Measurements from ENCODE around the gene MEF2C. TPM values are rescaled to one million over a fixed set of nuclear protein-coding genes. Genes with fewer than 3 reads are reported as not detected.
A peak's percentile ranks its signal among the peaks of the same experiment; 100 is the strongest.

The MEF2C gene
- total and polyA plus RNA-seq, 2 donors = 8.0 to 12.8 TPM

- Histone ChIP-seq H3K4me1 (ENCODE audit: control insufficient read depth in 2 of 2, insufficient read depth in 2 of 2, low read length in 2 of 2) (peaks cover 0 to 5% of the 10 kb centered on the region in 2 donors), H3K4me3 (ENCODE audit: low read length in 2 of 2) (no peak overlapping the region), H3K9me3 (ENCODE audit: control insufficient read depth in 2 of 2, insufficient read depth in 1 of 2, low read length in 1 of 2) (no peaks in the 10 kb centered on the region), H3K36me3 (ENCODE audit: control insufficient read depth in 2 of 2, insufficient read depth in 2 of 2, low read length in 1 of 2) (no peaks in the 10 kb centered on the region), H3K27me3 (ENCODE audit: control insufficient read depth in 2 of 2, insufficient read depth in 1 of 2, low read length in 1 of 2) (no peaks in the 10 kb centered on the region), H3K27ac (ENCODE audit: low read depth in 1 of 2, low read length in 1 of 2) (peak overlapping the region in 1 of 2 donors; percentile 11)
- DNase-seq (ENCODE audit: low read depth in 6 of 9, low spot score in 9 of 9) = peak in 1 of 9 donors; percentile 30
- 37% methylated on average over 5 of the region's 5 CpGs for WGBS
Observed at GRCh38 chr5:88875341-88876234, 7.4 kb downstream of the MEF2C start.

- no peaks in the 10 kb centered on the region for H3K27me3 ChIP-seq (ENCODE audit: control insufficient read depth in 2 of 2, insufficient read depth in 1 of 2, low read length in 1 of 2)
- no peak overlapping the region for H3K4me3 ChIP-seq (ENCODE audit: low read length in 2 of 2)
- no peak overlapping the region for H3K27ac ChIP-seq (ENCODE audit: low read depth in 1 of 2, low read length in 1 of 2)
- 97% methylated on average over 6 of the region's 6 CpGs for WGBS
- H3K36me3 ChIP-seq (ENCODE audit: control insufficient read depth in 2 of 2, insufficient read depth in 2 of 2, low read length in 1 of 2) = no peaks in the 10 kb centered on the region
- H3K9me3 ChIP-seq (ENCODE audit: control insufficient read depth in 2 of 2, insufficient read depth in 1 of 2, low read length in 1 of 2) = no peaks in the 10 kb centered on the region
- DNase-seq (ENCODE audit: low read depth in 6 of 9, low spot score in 9 of 9) = no peak
- peaks cover 0 to 5% of the 10 kb centered on the region in 2 donors for H3K4me1 ChIP-seq (ENCODE audit: control insufficient read depth in 2 of 2, insufficient read depth in 2 of 2, low read length in 2 of 2)
Observed at GRCh38 chr5:88873447-88873846, 9.5 kb downstream of the MEF2C start.

GRCh38 chr5:88872971-88873370, 10.0 kb downstream of the MEF2C start:
- no peaks in the 10 kb centered on the region for H3K27me3 ChIP-seq (ENCODE audit: control insufficient read depth in 2 of 2, insufficient read depth in 1 of 2, low read length in 1 of 2)
- no peak for DNase-seq (ENCODE audit: low read depth in 6 of 9, low spot score in 9 of 9)
- H3K4me1 ChIP-seq (ENCODE audit: control insufficient read depth in 2 of 2, insufficient read depth in 2 of 2, low read length in 2 of 2) = peaks cover 0 to 5% of the 10 kb centered on the region in 2 donors
- no peaks in the 10 kb centered on the region for H3K36me3 ChIP-seq (ENCODE audit: control insufficient read depth in 2 of 2, insufficient read depth in 2 of 2, low read length in 1 of 2)
- H3K27ac ChIP-seq (ENCODE audit: low read depth in 1 of 2, low read length in 1 of 2) = no peak overlapping the region
- 80% methylated on average over 6 of the region's 6 CpGs for WGBS
- H3K4me3 ChIP-seq (ENCODE audit: low read length in 2 of 2) = no peak overlapping the region
- no peaks in the 10 kb centered on the region for H3K9me3 ChIP-seq (ENCODE audit: control insufficient read depth in 2 of 2, insufficient read depth in 1 of 2, low read length in 1 of 2)

- peaks cover 0 to under 1% of the 10 kb centered on the region in 2 donors for H3K4me1 ChIP-seq (ENCODE audit: control insufficient read depth in 2 of 2, insufficient read depth in 2 of 2, low read length in 2 of 2)
- no peak for DNase-seq (ENCODE audit: low read depth in 6 of 9, low spot score in 9 of 9)
- WGBS = 97% methylated on average over 2 of the region's 2 CpGs
Observed at GRCh38 chr5:88870285-88870684, 12.7 kb downstream of the MEF2C start.

GRCh38 chr5:88868468-88869068, 14.4 kb downstream of the MEF2C start:
- 96% methylated on average over 7 of the region's 7 CpGs for WGBS
- no peak for DNase-seq (ENCODE audit: low read depth in 6 of 9, low spot score in 9 of 9)
- Histone ChIP-seq H3K36me3 (ENCODE audit: control insufficient read depth in 2 of 2, insufficient read depth in 2 of 2, low read length in 1 of 2) (no peaks in the 10 kb centered on the region), H3K4me1 (ENCODE audit: control insufficient read depth in 2 of 2, insufficient read depth in 2 of 2, low read length in 2 of 2) (no peaks in the 10 kb centered on the region), H3K9me3 (ENCODE audit: control insufficient read depth in 2 of 2, insufficient read depth in 1 of 2, low read length in 1 of 2) (no peaks in the 10 kb centered on the region), H3K27me3 (ENCODE audit: control insufficient read depth in 2 of 2, insufficient read depth in 1 of 2, low read length in 1 of 2) (no peaks in the 10 kb centered on the region), H3K27ac (ENCODE audit: low read depth in 1 of 2, low read length in 1 of 2) (no peak overlapping the region), H3K4me3 (ENCODE audit: low read length in 2 of 2) (no peak overlapping the region)

More at GRCh38 chr5:88870285-88870684, 12.7 kb downstream of the MEF2C start:
- Histone ChIP-seq H3K27ac (ENCODE audit: low read depth in 1 of 2, low read length in 1 of 2) (no peak overlapping the region), H3K9me3 (ENCODE audit: control insufficient read depth in 2 of 2, insufficient read depth in 1 of 2, low read length in 1 of 2) (no peaks in the 10 kb centered on the region), H3K27me3 (ENCODE audit: control insufficient read depth in 2 of 2, insufficient read depth in 1 of 2, low read length in 1 of 2) (no peaks in the 10 kb centered on the region), H3K4me3 (ENCODE audit: low read length in 2 of 2) (no peak overlapping the region), H3K36me3 (ENCODE audit: control insufficient read depth in 2 of 2, insufficient read depth in 2 of 2, low read length in 1 of 2) (no peaks in the 10 kb centered on the region)

GRCh38 chr5:88867638-88868037, 15.3 kb downstream of the MEF2C start:
- no peaks in the 10 kb centered on the region for H3K9me3 ChIP-seq (ENCODE audit: control insufficient read depth in 2 of 2, insufficient read depth in 1 of 2, low read length in 1 of 2)
- H3K4me1 ChIP-seq (ENCODE audit: control insufficient read depth in 2 of 2, insufficient read depth in 2 of 2, low read length in 2 of 2) = no peaks in the 10 kb centered on the region
- no peaks in the 10 kb centered on the region for H3K27me3 ChIP-seq (ENCODE audit: control insufficient read depth in 2 of 2, insufficient read depth in 1 of 2, low read length in 1 of 2)
- WGBS = 97% methylated on average over 6 of the region's 6 CpGs
- DNase-seq (ENCODE audit: low read depth in 6 of 9, low spot score in 9 of 9) = no peak
- no peaks in the 10 kb centered on the region for H3K36me3 ChIP-seq (ENCODE audit: control insufficient read depth in 2 of 2, insufficient read depth in 2 of 2, low read length in 1 of 2)
- H3K4me3 ChIP-seq (ENCODE audit: low read length in 2 of 2) = no peak overlapping the region
- H3K27ac ChIP-seq (ENCODE audit: low read depth in 1 of 2, low read length in 1 of 2) = no peak overlapping the region

GRCh38 chr5:88863523-88863922, 19.5 kb downstream of the MEF2C start:
- no peak overlapping the region for H3K4me3 ChIP-seq (ENCODE audit: low read length in 2 of 2)
- no peaks in the 10 kb centered on the region for H3K9me3 ChIP-seq (ENCODE audit: control insufficient read depth in 2 of 2, insufficient read depth in 1 of 2, low read length in 1 of 2)

GRCh38 chr5:88862547-88863175, 20.3 kb downstream of the MEF2C start:
- no peak overlapping the region for H3K4me3 ChIP-seq (ENCODE audit: low read length in 2 of 2)
- H3K9me3 ChIP-seq (ENCODE audit: control insufficient read depth in 2 of 2, insufficient read depth in 1 of 2, low read length in 1 of 2) = no peaks in the 10 kb centered on the region
- H3K27ac ChIP-seq (ENCODE audit: low read depth in 1 of 2, low read length in 1 of 2) = no peak overlapping the region
- H3K36me3 ChIP-seq (ENCODE audit: control insufficient read depth in 2 of 2, insufficient read depth in 2 of 2, low read length in 1 of 2) = no peaks in the 10 kb centered on the region
- H3K27me3 ChIP-seq (ENCODE audit: control insufficient read depth in 2 of 2, insufficient read depth in 1 of 2, low read length in 1 of 2) = no peaks in the 10 kb centered on the region
- no peak for DNase-seq (ENCODE audit: low read depth in 6 of 9, low spot score in 9 of 9)
- 96% methylated on average over 5 of the region's 5 CpGs for WGBS
- H3K4me1 ChIP-seq (ENCODE audit: control insufficient read depth in 2 of 2, insufficient read depth in 2 of 2, low read length in 2 of 2) = no peaks in the 10 kb centered on the region

More at GRCh38 chr5:88863523-88863922, 19.5 kb downstream of the MEF2C start:
- Histone ChIP-seq H3K27ac (ENCODE audit: low read depth in 1 of 2, low read length in 1 of 2) (no peak overlapping the region), H3K36me3 (ENCODE audit: control insufficient read depth in 2 of 2, insufficient read depth in 2 of 2, low read length in 1 of 2) (no peaks in the 10 kb centered on the region), H3K4me1 (ENCODE audit: control insufficient read depth in 2 of 2, insufficient read depth in 2 of 2, low read length in 2 of 2) (no peaks in the 10 kb centered on the region), H3K27me3 (ENCODE audit: control insufficient read depth in 2 of 2, insufficient read depth in 1 of 2, low read length in 1 of 2) (no peaks in the 10 kb centered on the region)
- DNase-seq (ENCODE audit: low read depth in 6 of 9, low spot score in 9 of 9) = no peak
- 96% methylated on average over 5 of the region's 5 CpGs for WGBS

GRCh38 chr5:88861231-88861630, 21.8 kb downstream of the MEF2C start:
- no peak overlapping the region for H3K27ac ChIP-seq (ENCODE audit: low read depth in 1 of 2, low read length in 1 of 2)
- WGBS = 95% methylated on average over 2 of the region's 2 CpGs
- H3K4me1 ChIP-seq (ENCODE audit: control insufficient read depth in 2 of 2, insufficient read depth in 2 of 2, low read length in 2 of 2) = no peaks in the 10 kb centered on the region
- no peak for DNase-seq (ENCODE audit: low read depth in 6 of 9, low spot score in 9 of 9)
- H3K4me3 ChIP-seq (ENCODE audit: low read length in 2 of 2) = no peak overlapping the region
- H3K9me3 ChIP-seq (ENCODE audit: control insufficient read depth in 2 of 2, insufficient read depth in 1 of 2, low read length in 1 of 2) = peaks cover 0 to 7% of the 10 kb centered on the region in 2 donors
- no peaks in the 10 kb centered on the region for H3K36me3 ChIP-seq (ENCODE audit: control insufficient read depth in 2 of 2, insufficient read depth in 2 of 2, low read length in 1 of 2)
- no peaks in the 10 kb centered on the region for H3K27me3 ChIP-seq (ENCODE audit: control insufficient read depth in 2 of 2, insufficient read depth in 1 of 2, low read length in 1 of 2)
